Gastrocnemius medialis (tissue), 4 donors: Measurements from ENCODE around the gene TFAP2A.

ENCODE experiments used
- POLR2A ChIP-seq, 2 donors: fragments of 450-650 bp; IDR thresholded peaks; one replicate each; pipeline ENCODE4 v1.6.1; 2017; ENCODE audit warnings: antibody characterized with exemption in 2 of 2, mild to moderate bottlenecking in 2 of 2, moderate library complexity in 2 of 2
- TF ChIP-seq, protein P1 (sequence below), 5 experiments: fragments of 450-650 bp in 3 of 5; fragments of 200-600 bp in 2 of 5; sonication (generic) in 2 of 5; IDR thresholded peaks in 4 of 5; conservative IDR thresholded peaks in 1 of 5; 1 replicate in 4 of 5; 2 replicates in 1 of 5; pipeline ENCODE4 v1.5.1; 2016 to 2019; ENCODE audit warnings: antibody characterized with exemption in 5 of 5, mild to moderate bottlenecking in 3 of 5, moderate library complexity in 3 of 5

DNA sequence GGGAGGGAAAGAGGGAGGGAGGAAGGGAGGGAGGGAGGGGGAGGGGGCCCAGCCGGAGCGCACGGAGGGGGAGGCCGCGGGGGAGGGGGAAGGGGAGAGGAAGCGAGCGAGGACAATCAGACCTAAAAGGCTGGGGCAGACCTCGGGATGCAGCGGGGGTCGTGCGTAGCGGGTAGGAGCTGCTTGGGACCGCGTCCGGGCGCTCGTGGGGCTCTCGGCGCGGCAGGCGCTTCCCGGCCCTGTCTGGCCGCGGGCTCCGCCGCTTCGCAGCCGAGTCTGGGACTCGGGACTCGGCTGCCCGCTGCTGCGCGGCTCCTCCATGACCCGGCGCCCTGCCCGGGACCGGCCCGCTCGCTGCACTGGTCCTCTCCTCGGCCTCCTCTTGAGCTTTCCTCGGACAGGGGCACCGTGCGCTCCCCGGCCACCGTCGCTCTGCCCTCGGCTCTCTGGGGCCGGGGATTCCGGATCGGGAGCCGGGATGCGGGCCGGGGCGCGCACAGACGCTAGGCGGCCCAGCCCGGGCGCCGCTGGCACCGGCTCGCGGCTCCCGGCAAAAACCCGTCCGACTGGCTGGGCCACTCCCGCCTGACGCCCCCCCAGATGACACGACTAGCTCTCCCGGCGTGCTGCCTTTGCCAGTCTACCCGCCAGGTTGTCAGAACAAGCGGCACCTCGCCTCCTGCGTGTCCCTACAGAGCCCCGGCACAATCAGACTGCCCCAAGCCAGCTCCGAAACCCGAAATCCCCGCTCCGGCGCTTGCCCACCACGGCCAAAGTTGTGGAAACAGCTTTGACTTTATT, 2.2 kb downstream of the TFAP2A start:
- TF ChIP-seq, protein P1, sequence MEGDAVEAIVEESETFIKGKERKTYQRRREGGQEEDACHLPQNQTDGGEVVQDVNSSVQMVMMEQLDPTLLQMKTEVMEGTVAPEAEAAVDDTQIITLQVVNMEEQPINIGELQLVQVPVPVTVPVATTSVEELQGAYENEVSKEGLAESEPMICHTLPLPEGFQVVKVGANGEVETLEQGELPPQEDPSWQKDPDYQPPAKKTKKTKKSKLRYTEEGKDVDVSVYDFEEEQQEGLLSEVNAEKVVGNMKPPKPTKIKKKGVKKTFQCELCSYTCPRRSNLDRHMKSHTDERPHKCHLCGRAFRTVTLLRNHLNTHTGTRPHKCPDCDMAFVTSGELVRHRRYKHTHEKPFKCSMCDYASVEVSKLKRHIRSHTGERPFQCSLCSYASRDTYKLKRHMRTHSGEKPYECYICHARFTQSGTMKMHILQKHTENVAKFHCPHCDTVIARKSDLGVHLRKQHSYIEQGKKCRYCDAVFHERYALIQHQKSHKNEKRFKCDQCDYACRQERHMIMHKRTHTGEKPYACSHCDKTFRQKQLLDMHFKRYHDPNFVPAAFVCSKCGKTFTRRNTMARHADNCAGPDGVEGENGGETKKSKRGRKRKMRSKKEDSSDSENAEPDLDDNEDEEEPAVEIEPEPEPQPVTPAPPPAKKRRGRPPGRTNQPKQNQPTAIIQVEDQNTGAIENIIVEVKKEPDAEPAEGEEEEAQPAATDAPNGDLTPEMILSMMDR (IDR thresholded peaks at IDR 0.05 in 4 of 5, conservative IDR thresholded peaks at IDR 0.05 in 1 of 5) = no peak
- no peak for TF ChIP-seq POLR2A (IDR thresholded peaks at IDR 0.05)
